ENCODE data around the gene NNT. TPM values are rescaled to one million over a fixed set of nuclear protein-coding genes. Genes with fewer than 3 reads are reported as not detected.
"Not testable (repeated sequence)": the region's sequence is repeated elsewhere in the genome, so short reads cannot be mapped to it uniquely, and the experiment has no call there.

NNT gene
- total RNA-seq, 2 donors from 2014 or later = 89.6 to 174 TPM

DNA sequence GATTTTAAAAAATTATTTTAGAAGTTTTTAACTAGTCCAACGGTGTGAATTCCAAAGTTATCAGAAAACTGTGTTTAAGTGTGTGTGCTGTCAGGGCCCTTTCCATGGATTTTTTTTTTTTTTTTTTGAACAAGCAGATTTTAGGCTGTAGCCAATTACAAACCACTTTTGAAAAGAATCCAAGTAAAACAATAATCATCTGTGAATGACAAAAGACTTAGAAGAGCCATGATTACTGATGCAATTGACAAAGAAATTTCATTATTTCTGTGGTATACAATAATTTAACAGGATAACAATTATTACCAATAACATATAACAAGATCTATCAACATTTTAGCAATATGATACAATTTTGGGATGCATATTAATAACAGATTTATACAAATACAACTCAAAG, 29.9 kb upstream of the NNT start:
- no peaks in the 10 kb centered on the region for H3K9me3 Mint-ChIP-seq
- no peak for ATAC-seq
- peaks cover 0 to 14% of the 10 kb centered on the region in 2 donors for H3K36me3 Mint-ChIP-seq
- H3K27ac Mint-ChIP-seq = no peak overlapping the region
- no peak for DNase-seq (ENCODE audit: low spot score in 2 of 2)

DNA sequence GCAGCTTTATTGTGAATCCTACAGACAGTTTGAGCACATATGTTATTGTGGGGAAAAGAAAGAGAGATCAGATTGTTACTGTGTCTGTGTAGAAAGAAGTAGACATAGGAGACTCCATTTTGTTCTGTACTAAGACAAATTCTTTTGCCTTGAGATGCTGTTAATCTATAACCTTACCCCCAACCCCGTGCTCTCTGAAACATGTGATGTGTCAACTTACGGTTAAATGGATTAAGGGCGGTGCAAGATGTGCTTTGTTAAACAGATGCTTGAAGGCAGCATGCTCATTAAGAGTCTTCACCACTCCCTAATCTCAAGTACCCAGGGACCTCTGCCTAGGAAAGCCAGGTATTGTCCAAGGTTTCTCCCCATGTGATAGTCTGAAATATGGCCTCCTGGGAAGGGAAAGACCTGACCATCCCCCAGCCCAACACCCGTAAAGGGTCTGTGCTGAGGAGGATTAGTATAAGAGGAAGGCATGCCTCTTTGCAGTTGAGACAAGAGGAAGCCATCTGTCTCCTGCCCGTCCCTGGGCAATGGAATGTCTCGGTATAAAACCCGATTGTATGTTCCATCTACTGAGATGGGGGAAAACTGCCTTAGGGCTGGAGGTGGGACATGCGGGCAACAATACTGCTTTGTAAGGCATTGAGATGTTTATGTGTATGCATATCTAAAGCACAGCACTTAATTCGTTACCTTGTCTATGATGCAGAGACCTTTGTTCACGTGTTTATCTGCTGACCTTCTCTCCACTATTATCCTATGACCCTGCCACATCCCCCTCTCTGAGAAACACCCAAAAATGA, 22.4 kb upstream of the NNT start:
- H3K9me3 Mint-ChIP-seq; H3K36me3 Mint-ChIP-seq; ATAC-seq; DNase-seq (ENCODE audit: low spot score in 2 of 2); H3K27ac Mint-ChIP-seq: not testable (repeated sequence)

DNA sequence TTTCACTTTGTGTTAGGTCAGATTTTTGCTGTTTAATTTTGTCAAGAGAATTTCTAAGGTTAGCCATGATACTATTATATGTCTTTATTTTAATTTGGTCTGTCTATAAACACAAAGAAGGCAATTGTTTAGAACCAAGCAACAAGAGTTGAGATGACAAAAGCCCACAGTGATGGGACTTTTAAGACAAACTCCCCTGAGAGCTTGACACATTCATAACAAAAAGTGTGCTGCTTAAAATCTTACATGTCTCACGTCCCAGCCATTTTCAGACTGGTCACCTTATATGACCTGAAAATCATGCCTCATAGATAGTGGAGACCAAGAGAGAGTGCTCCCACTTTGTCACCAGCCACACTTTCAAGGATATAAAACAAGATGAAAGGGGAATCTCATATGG, 21.6 kb upstream of the NNT start:
- peak overlapping the region in 1 of 2 donors; percentile 11 for H3K27ac Mint-ChIP-seq
- DNase-seq (ENCODE audit: low spot score in 2 of 2) (no peak), ATAC-seq (no peak)

DNA sequence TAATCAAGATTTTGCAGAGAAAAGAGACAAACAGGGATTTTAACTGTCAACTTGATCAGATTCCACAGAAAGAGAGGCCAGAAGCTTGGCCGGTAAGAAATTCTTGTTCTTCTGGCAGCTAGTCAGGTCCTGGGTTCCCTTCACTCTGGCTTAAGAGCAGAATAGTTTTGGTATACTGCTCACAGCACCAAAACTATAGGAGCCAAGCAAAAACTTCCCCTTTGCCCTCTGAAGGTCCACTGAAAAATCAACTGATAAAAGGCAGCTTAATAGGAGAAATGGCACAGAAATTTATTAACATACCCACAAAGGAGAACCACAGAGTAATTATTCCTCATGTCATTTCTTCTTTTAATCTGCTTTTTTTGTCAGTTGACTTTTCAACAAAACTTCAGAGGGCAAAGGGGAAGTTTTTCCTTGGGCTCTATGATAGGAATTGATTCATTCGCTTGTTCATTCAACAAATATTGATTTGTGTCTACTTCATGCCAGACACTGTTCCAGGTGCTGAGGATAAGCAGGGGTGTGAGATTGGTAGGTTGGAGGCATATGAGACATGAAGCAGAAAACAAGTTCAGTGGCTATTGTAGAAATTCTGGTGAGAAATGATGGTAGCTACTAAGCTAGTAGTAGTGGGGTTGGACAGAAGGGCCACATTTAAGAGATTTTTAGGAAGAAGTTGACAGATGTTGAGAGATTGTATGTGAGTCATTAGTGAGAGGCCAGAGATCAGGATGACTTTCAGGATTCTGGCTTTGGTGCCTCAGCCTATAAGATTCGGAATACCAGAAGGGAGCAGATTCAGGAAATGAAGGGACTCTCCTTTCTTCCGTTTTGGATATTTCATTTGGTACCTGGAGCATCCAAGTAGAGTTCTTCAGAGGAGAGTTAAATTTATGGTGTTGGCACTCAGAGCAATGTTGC, 20.6 kb upstream of the NNT start:
- no peak for DNase-seq (ENCODE audit: low spot score in 2 of 2)
- H3K36me3 Mint-ChIP-seq = no peaks in the 10 kb centered on the region
- H3K27ac Mint-ChIP-seq = no peak overlapping the region
- no peak for ATAC-seq
- H3K9me3 Mint-ChIP-seq = no peaks in the 10 kb centered on the region

More for the DNA sequence above, 21.6 kb upstream of the NNT start:
- H3K9me3 Mint-ChIP-seq = no peaks in the 10 kb centered on the region
- H3K36me3 Mint-ChIP-seq = no peaks in the 10 kb centered on the region

DNA sequence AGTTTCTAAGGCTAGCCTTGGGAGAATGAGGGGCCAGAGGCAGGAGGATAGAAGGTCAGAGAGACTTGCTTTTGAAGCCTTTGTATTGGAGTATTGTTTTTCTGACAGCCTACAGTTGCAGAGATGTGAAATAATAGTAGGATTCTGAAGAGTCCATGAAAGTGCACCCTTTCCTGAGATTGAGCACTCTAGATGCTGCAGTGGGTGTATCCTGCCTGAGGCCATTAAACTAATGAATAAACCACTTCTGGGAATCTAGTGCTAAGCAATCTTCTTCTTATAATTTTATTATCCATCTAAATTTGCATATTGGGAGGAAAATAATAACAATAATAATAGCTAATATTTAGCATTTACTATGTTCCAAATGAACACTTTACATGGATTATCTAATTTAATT, 19.3 kb upstream of the NNT start:
- Mint-ChIP-seq H3K27ac (no peak overlapping the region), H3K36me3 (peaks cover 0 to 3% of the 10 kb centered on the region in 2 donors), H3K9me3 (no peaks in the 10 kb centered on the region)
- DNase-seq (ENCODE audit: low spot score in 2 of 2) = no peak
- ATAC-seq = no peak

DNA sequence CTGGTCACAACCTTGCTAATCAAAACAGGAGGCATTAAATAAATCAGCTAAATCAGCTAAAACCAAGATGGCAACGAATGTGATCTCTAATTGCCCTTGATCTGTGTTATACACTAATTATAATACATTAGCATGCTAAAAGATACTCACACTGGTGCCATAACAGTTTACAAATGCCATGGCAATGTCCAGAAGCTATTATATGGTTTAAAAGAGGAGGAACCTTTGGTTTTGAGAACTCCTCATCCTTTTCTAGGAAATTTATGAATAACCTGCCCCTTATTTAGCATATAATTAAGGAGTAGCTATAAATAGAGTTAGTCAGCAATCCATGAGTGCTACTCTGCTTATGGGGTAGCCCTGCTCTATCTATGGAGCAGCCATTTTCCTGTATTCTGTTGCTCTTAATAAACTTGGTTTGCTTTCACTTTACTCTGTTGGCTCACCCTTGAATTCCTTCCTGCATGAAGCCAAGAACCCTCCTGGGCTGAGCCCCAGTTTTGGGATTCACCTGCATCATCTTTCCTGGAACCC, 18.7 kb upstream of the NNT start:
- DNase-seq (ENCODE audit: low spot score in 2 of 2) = no peak
- ATAC-seq = no peak
- H3K27ac Mint-ChIP-seq = no peak overlapping the region

DNA sequence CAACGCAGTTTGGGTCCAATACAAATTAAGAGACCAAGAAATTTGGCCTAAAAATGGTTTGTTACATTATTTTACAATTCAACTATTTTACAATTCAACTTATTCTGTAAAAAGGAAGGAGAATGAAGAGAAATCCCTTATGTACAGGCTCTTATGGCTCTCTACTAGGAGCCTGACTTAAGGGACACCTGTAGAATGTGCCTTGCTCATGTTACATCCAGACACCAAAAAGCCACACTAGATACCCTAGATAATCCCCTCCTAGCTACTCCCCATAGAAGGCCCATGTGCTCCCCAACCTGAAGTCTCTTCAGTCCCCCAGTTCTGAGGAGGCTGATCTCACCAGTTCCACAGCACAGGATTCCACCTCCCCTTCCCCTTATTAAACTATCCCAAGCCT, 14.1 kb upstream of the NNT start:
- ATAC-seq = no peak
- no peak for DNase-seq (ENCODE audit: low spot score in 2 of 2)
- H3K9me3 Mint-ChIP-seq = peaks cover 0 to 4% of the 10 kb centered on the region in 2 donors
- peaks cover 0 to 11% of the 10 kb centered on the region in 2 donors for H3K36me3 Mint-ChIP-seq
- no peak overlapping the region for H3K27ac Mint-ChIP-seq

More for the DNA sequence above, 18.7 kb upstream of the NNT start:
- Mint-ChIP-seq H3K36me3 (peaks cover 0 to 8% of the 10 kb centered on the region in 2 donors), H3K9me3 (peaks cover 0 to 2% of the 10 kb centered on the region in 2 donors)

DNA sequence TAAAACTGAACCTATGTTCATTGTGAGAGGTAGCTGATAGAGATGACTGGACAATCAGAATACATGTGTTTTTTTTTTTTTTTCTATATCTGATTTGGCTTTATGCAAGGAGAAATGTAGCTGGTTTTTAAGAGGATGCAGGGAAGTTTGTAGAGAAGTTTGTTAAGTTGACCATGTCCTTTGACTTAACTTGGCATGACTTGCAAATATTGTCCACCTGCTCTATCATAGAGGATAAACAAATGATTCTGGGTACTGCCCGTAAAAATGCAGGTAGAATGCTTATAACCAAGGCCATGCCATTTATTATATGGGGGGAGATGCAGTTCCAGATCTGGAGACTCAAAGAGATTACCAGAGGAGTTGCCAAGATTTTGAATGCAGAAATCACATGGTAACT, 13.7 kb upstream of the NNT start:
- DNase-seq (ENCODE audit: low spot score in 2 of 2) = no peak
- Mint-ChIP-seq H3K9me3 (peaks cover 0 to 4% of the 10 kb centered on the region in 2 donors), H3K36me3 (peaks cover 0 to 11% of the 10 kb centered on the region in 2 donors), H3K27ac (no peak overlapping the region)
- ATAC-seq = no peak

DNA sequence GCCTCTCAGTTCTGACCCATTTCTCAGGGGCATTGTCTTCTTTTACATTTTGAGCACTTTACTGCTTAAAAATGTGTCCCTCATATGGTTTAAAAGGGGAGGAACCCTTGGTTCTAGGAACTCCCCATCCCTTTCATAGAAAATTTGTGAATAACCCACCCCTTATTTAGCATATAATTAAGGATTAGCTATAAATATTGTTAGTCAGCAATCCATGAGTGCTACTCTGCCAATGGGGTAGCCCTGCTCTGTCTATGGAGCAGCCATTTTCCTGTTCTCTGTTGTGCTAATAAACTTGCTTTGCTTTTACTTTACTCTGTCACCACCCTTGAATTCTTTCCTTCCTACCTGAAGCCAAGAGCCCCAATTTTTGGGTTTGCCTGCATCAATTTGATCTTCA, 12.3 kb upstream of the NNT start:
- Mint-ChIP-seq H3K9me3 (peaks cover 0 to 4% of the 10 kb centered on the region in 2 donors), H3K27ac (no peak overlapping the region), H3K36me3 (peaks cover 0 to 11% of the 10 kb centered on the region in 2 donors)
- DNase-seq (ENCODE audit: low spot score in 2 of 2) = no peak
- no peak for ATAC-seq

DNA sequence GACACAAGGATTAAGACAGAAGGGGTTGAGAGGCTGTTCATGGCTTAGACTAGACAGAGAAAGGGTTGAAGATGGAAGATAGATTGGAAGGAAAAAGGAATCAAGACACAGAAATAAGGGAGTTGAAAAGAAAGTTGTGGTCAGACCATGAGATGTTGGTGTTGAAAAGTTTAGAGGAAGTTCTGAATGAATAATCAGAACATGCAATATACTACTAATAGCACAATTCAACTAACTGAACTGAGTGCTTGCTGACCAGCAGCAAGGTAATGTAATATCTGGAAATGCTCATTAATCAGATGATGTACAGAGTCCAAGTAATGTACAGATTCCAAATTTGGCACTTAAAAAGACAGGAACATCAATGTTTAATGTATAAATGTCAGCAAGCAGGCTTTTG, 10.6 kb upstream of the NNT start:
- DNase-seq (ENCODE audit: low spot score in 2 of 2) (no peak), ATAC-seq (no peak)
- peaks cover 0 to 4% of the 10 kb centered on the region in 2 donors for H3K9me3 Mint-ChIP-seq
- H3K36me3 Mint-ChIP-seq = peaks cover 0 to 11% of the 10 kb centered on the region in 2 donors
- no peak overlapping the region for H3K27ac Mint-ChIP-seq

DNA sequence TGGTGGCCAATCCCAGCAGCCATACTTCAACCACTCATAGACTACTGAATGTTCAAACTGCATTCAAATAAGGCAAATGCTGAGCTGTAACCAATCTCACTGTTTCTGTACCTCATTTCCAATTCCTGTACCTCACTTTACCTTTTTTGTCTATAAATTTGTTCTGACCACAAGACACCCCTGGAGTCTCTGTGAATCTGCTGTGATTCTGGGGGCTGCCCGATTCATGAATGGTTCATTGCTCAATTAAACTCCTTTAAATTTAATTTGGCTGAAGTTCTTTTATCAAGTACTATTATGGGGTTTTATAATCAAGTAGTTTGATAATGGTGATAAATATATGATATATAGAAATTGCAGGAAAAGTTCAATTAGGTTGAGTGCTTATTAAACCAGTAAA, 4.1 kb upstream of the NNT start:
- not testable (repeated sequence) for ATAC-seq; H3K27ac Mint-ChIP-seq; H3K9me3 Mint-ChIP-seq; DNase-seq (ENCODE audit: low spot score in 2 of 2)
- peaks cover 17 to 26% of the 10 kb centered on the region in 2 donors for H3K36me3 Mint-ChIP-seq

DNA sequence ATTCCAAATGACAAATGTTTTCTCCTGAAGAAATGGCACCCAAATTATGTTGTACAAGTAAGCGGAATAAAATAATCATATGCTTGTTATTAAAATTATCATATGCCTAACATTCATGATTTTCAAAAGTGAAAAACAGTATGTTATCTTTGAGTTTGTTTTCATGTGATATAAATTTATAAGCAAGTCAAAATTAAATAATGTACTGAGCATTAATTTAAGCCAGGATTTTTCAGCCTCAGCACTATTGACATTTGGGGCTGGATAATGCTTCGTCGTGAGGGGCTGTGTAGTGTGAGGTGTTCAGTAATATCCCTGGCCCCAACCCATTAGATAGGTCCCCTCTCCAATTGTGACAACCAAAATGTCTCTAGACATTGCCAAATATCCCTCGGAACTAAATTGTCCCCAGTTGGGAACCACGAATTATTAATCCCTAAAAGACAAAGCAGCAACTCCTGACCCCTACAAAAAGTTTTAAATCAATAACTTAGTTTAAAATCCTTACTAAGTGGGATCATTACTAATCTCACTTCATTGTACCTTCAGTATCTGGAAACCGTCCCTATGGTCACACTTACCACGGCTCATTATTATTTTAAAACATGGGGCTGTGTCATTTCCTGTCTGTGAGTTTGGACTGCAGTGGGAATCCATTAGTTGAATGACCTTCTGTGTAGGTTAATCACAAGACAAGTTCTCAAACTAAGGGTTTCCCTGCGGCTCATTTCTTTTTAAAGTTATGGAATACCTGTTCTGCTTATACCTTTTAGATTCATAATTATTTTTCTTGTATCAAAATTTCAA, 1.3 kb upstream of the NNT start:
- Mint-ChIP-seq H3K9me3 (no peaks in the 10 kb centered on the region), H3K36me3 (peaks cover 19 to 41% of the 10 kb centered on the region in 2 donors), H3K27ac (peak overlapping the region; percentile 88 to 99)
- DNase-seq (ENCODE audit: low spot score in 2 of 2) (no peak), ATAC-seq (no peak)

DNA sequence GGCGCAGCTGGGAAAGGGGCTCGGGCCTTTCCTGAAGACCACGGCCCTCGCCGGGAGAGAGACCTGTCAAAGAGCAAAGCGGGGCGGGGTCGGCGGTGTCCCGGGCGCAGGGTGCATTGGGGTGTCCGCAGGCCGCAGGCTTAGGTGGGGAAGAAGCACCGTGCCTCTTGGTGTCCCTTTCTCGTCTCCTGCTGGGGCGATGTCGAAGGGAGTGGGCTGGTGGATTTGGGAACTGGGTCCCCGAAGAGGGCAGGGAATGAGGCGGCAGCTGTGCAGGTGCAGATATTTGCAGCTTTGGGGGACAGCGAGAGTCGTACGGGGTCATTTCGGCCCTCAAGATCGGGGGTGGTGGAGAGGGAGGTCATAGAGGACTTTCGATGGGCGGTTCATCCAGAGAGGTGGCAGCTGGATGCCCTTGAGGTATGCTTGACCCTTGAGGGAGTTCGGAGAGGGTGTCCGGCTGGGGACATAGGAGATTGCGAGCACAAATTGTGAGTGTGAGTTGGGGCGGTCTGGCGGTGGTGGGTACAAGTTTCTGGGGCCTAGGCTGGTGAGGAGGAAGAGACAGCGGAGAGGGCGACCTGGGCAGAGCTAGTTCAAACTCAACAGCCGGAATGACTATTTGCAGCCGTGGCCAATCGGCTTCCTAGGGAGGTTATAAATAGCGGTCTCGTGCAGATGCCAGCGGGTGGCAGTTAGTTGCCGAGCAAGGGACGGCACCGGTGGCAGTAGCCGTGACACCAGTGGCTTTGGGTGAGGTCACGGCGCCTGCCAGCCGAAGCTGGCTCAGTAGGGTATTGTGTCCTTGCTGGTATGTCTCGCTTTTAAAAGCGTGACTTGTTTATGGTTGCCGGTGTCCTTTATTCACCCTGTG, 601 bp downstream of the NNT start:
- ATAC-seq = peak; percentile 71 to 88
- DNase-seq (ENCODE audit: low spot score in 2 of 2) = peak; percentile 62 to 89
- Mint-ChIP-seq H3K9me3 (no peaks in the 10 kb centered on the region), H3K36me3 (peaks cover 19 to 35% of the 10 kb centered on the region in 2 donors), H3K27ac (peak overlapping the region; percentile 88 to 97)

DNA sequence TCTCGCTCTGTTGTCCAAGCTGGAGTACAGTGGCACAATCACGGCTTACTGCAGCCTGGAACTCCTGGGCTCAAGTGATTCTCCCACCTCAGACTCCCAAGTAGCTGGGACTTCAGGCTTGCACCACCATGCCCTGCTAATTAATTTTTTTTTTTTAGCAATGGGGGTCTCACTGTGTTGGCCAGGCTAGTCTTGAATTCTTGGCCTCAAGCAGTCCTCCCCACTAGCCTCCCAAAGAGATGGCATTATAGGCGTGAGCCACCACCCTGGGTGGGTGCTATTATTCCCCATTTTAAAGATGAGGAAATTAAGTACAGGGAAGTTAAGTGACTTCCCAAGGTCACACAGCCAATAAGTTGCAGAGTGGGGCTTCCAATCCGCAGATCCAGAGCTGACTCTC, 1.7 kb downstream of the NNT start:
- Mint-ChIP-seq H3K27ac (peak overlapping the region in 1 of 2 donors; percentile 88), H3K9me3 (no peaks in the 10 kb centered on the region), H3K36me3 (peaks cover 19 to 35% of the 10 kb centered on the region in 2 donors)
- ATAC-seq (no peak), DNase-seq (ENCODE audit: low spot score in 2 of 2) (no peak)

DNA sequence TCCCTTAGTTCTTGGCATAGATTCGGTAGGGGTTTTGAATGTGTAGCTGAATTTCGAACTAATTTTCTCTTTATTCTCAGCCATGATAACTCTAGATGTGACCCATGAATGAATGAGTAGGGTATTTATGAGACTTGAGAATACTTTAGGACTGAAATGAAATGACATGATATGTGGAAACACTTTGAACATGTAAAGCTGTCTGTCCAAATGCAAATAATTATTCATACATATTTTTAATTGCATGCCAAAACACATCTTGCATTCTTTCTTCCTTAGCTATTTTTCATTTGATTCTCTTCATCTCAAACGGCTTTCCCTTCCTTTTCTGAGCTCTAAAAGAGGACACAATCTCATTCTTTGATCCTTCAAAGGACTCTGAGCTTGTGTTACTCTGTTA, 3.4 kb downstream of the NNT start:
- Mint-ChIP-seq H3K27ac (peak overlapping the region in 1 of 2 donors; percentile 71), H3K9me3 (no peaks in the 10 kb centered on the region), H3K36me3 (peaks cover 22 to 35% of the 10 kb centered on the region in 2 donors)
- DNase-seq (ENCODE audit: low spot score in 2 of 2) (no peak), ATAC-seq (no peak)

All from activated naive CD4-positive, alpha-beta T cell treated with anti-CD3 and anti-CD28 coated beads, Interleukin-2, amount 50 U/mL, for 72 hours (primary cell).